ENCODE results near the gene ZACN. TPM values are rescaled to one million over a fixed set of nuclear protein-coding genes. Genes with fewer than 3 reads are reported as not detected.

Gene ZACN
- total RNA-seq, 1 donor from 2014 or later: not detected

DNA sequence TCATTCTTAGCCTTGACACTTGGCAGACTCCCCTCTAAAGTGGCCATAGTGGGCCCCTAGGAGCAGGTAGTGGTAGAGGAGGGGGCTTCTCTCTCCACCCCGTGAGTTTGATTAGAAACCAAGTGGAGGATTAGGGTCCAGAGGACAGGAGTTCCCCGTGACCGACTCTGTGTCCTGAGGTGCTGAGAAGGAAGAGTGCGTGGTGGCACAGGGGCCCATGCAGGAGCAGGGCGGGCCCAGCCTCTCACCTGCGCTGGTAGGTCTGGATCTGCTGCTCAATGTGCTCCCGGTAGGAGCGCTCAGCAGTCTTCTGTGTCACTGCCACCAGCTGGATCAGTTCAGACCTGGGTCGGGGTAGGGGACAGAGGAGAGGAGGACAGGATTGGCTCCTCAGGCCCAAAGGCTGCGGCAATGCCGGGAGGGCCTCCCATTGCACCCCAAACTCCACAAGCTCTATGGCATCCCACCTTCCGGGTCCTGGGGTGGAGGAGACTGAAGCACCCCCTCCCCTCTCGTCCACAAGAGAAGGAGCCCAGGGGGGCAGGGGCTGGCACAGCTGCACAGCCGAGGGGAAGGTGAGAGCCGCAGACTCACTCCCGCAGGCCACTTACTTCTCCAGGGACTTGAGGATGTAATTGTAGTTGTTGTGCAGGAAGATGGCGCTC lies 6.2 kb downstream of the ZACN start:
- DNase-seq (ENCODE audit: low read depth): no peak
- TF ChIP-seq, protein P1, sequence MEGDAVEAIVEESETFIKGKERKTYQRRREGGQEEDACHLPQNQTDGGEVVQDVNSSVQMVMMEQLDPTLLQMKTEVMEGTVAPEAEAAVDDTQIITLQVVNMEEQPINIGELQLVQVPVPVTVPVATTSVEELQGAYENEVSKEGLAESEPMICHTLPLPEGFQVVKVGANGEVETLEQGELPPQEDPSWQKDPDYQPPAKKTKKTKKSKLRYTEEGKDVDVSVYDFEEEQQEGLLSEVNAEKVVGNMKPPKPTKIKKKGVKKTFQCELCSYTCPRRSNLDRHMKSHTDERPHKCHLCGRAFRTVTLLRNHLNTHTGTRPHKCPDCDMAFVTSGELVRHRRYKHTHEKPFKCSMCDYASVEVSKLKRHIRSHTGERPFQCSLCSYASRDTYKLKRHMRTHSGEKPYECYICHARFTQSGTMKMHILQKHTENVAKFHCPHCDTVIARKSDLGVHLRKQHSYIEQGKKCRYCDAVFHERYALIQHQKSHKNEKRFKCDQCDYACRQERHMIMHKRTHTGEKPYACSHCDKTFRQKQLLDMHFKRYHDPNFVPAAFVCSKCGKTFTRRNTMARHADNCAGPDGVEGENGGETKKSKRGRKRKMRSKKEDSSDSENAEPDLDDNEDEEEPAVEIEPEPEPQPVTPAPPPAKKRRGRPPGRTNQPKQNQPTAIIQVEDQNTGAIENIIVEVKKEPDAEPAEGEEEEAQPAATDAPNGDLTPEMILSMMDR (conservative IDR thresholded peaks at IDR 0.05; ENCODE audit: low read depth, low read length): no peak
- no peak overlapping the region for H3K4me3 ChIP-seq (ENCODE audit: low read depth, low read length)

DNA sequence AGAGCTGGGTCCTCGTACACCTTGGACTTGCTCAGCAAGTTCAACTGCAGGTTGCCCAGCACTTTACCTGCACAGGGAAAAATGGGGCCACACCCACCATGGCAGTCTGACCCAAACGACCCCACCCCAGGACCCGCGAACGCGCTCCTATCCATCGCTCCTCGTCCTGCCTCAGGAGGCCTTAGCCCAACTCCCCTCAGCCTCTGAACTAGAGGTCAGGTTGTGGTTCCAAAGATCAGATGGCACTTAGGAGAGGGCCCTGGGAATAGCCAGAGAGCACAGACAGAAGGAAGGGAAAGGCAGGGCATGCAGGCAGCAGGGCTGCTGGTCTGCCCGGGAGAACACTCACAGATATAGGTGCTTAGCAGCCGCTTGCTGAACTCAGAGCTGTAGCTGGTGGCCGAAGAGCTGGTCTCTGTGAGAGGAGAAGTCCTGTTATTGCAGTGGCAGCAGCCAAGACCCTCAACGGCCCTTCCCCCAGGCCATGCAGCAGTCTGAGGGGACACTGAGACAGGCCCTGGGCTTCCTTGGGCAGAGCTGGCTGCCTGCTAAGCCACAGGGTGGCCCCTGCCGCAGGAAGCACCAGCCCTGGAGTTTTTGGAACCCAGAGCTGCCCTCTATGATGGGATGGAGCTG lies 6.9 kb downstream of the ZACN start:
- H3K4me3 ChIP-seq (ENCODE audit: low read depth, low read length): no peak overlapping the region
- TF ChIP-seq, protein P1 (conservative IDR thresholded peaks at IDR 0.05; ENCODE audit: low read depth, low read length): no peak
- DNase-seq (ENCODE audit: low read depth): no peak

DNA sequence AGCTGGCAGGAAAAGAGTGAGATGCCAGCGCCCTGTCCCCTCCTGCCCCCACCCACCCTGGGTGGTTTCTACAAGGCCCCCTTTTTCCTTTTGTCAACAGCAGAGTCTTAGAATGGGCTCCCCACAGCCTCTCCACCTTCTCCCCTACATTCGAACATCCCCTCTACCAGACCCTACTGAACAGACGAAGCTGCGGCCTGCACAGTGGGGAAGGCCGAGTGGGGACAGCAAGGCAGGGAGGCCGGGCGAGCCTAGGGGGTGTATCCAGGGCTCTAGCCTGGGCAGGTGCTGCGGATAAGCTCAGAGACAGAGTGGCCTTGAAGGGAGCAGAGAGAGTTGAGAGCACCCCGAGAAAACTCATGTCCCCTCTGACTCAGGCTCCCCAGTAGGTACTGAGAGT lies 7.4 kb downstream of the ZACN start:
- no peak for DNase-seq (ENCODE audit: low read depth)

DNA sequence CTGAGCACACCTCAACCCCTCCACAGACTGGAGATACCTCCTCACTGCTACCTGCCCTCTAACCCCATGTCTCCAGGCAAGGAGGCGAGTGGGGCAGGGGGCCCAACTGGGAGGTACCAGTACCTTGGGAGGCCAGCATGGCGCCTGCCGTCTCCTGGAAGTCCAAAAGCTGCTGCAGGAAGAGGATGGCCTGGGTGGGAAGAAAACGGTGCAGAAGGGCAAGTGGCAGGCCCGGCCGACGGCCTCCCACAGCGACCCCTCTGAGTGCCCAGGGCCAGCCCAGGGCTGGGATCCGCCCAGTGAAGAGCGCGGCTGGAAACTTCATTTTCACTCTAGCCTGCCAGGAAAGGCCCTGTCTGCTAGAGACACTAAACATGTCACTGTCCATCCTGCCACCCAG lies 8.5 kb downstream of the ZACN start:
- no peak for DNase-seq (ENCODE audit: low read depth)
- no peak overlapping the region for H3K4me3 ChIP-seq (ENCODE audit: low read depth, low read length)
- TF ChIP-seq, protein P1 (conservative IDR thresholded peaks at IDR 0.05; ENCODE audit: low read depth, low read length): no peak

More for the DNA sequence above, 7.4 kb downstream of the ZACN start:
- H3K4me3 ChIP-seq (ENCODE audit: low read depth, low read length): no peak overlapping the region
- TF ChIP-seq, protein P1 (conservative IDR thresholded peaks at IDR 0.05; ENCODE audit: low read depth, low read length): no peak

DNA sequence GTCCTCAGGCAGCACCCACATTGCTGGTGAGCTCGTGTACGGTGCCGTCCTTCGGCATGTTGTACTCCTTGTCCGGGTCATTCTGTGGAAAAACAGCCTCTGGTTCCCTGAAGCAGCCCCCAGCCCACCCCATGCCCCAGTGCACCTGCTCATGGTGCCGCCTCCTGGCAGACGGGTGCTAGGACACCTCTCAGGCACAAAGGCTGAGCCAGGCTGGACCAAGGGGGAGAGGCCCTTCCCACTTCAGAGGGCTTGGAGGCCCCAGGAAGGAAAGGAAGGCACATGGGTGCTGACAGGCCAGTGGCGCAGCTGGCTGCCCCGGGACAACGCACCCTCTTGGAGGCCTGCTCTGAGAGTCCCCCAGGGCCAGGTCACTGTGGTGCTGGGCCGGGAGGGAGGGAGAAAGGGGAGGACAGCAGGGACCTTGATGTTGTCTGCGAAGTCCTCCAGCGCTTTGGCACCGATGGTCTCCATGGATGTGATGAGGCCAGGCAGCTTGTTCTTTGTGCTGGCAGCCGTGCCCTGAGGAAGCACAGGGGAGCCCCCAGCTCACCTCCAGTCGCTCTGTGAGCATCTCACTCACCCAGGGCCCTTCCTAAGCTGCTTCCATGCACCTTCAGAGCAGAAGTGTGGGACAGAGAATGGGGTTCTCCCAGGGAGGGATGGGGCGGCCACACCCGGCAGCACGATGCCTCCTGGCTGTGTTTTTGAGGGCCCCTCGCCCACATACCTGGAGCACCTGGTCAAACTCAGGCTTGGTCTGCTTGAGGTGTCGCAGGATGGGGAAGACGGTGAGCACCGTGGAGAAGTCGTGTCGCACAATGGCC lies 9.3 kb downstream of the ZACN start:
- no peak for DNase-seq (ENCODE audit: low read depth)
- TF ChIP-seq, protein P1 (conservative IDR thresholded peaks at IDR 0.05; ENCODE audit: low read depth, low read length): peak; percentile 17
- no peak overlapping the region for H3K4me3 ChIP-seq (ENCODE audit: low read depth, low read length)

DNA sequence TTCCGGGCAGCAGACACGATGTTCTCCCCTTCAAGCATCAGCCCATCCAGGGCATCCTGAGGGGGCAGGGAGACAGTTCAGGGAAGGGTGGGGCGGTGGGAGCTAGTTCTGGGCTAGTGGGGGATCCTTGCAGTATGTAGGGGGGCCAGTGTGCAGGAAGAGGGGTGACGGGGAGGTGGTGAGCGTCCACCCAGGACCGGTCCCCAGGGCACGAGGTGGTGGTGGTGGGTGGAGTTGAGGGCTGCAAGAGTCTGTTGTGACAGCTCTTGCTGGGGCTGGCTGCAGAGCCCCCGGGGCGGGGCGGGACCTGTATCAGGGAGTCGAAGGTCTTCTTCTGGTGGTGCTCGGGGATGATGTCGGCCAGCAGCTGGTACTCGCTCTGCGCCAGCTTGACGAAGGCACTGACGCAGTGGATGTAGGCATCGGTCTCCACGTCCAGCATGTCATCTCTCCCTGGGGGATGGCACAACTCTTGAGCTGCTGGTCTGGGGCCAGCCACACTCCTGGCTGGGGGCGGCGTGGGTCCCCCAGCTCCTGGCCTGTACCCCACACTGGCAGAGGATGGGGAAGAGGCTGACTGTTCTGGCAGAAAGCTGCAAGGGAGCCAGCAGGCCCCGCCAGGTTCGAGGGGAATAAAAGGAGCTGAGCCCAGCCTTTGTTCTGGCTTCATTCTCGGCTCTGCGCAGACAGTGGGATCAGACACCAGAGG lies 10.0 kb downstream of the ZACN start:
- TF ChIP-seq, protein P1 (conservative IDR thresholded peaks at IDR 0.05; ENCODE audit: low read depth, low read length): no peak

More for the DNA sequence above, 10.0 kb downstream of the ZACN start:
- no peak for DNase-seq (ENCODE audit: low read depth)
- no peak overlapping the region for H3K4me3 ChIP-seq (ENCODE audit: low read depth, low read length)
